Subcutaneous abdominal adipose tissue (tissue), 5 donors: ENCODE results near the gene FAM3D.

Experiments used
- H3K27ac ChIP-seq: one replicate; pipeline ENCODE4 v1.7.0; 2013; ENCODE audit warnings: low read depth, mild to moderate bottlenecking, inconsistent platforms, low read length, moderate library complexity
- H3K27me3 ChIP-seq, 5 donors: one replicate each; pipeline ENCODE4 v1.7.0; 2013; ENCODE audit warnings: low read length in 5 of 5, inconsistent platforms in 1 of 5; ENCODE audit not compliant: control insufficient read depth in 5 of 5, insufficient read depth in 4 of 5
- H3K36me3 ChIP-seq, 5 donors: one replicate each; pipeline ENCODE4 v1.7.0; 2013; ENCODE audit warnings: low read length in 5 of 5; ENCODE audit not compliant: control insufficient read depth in 5 of 5, insufficient read depth in 5 of 5
- H3K4me1 ChIP-seq, 5 donors: one replicate each; pipeline ENCODE4 v1.7.0; 2013; ENCODE audit warnings: low read length in 5 of 5, mild to moderate bottlenecking in 3 of 5, moderate library complexity in 1 of 5; ENCODE audit not compliant: control insufficient read depth in 5 of 5, insufficient read depth in 5 of 5
- H3K4me3 ChIP-seq, 5 donors: one replicate each; pipeline ENCODE4 v1.7.0; 2013; ENCODE audit warnings: low read length in 5 of 5, low read depth in 1 of 5
- H3K9ac ChIP-seq, 5 donors: one replicate each; pipeline ENCODE4 v1.7.0; 2013; ENCODE audit warnings: low read length in 5 of 5, mild to moderate bottlenecking in 4 of 5, moderate library complexity in 3 of 5
- H3K9me3 ChIP-seq, 5 donors: one replicate each; pipeline ENCODE4 v1.7.0; 2013; ENCODE audit warnings: low read length in 5 of 5; ENCODE audit not compliant: control insufficient read depth in 5 of 5
- donor health status: healthy.
- donor health status: healthy.
- donor health status: healthy.
- donor health status: healthy.
- donor health status: healthy.

FAM3D gene

GRCh38 chr3:58624550-58624949 lies 42.0 kb downstream of the FAM3D start:
- Histone ChIP-seq H3K36me3 (no peaks in the 10 kb centered on the region), H3K9ac (no peak overlapping the region), H3K4me1 (peaks cover 0 to 29% (median 21%) of the 10 kb centered on the region in 5 donors), H3K9me3 (no peaks in the 10 kb centered on the region), H3K27ac (no peak overlapping the region), H3K27me3 (no peaks in the 10 kb centered on the region), H3K4me3 (no peak overlapping the region)

- no peak overlapping the region for H3K4me3 ChIP-seq
- no peaks in the 10 kb centered on the region for H3K27me3 ChIP-seq
- H3K4me1 ChIP-seq, result peaks cover 0 to 24% (median 16%) of the 10 kb centered on the region in 5 donors
- H3K9ac ChIP-seq, result no peak overlapping the region
- no peaks in the 10 kb centered on the region for H3K36me3 ChIP-seq
- H3K27ac ChIP-seq, result no peak overlapping the region
- no peaks in the 10 kb centered on the region for H3K9me3 ChIP-seq
Observed at GRCh38 chr3:58623961-58624360, 42.6 kb downstream of the FAM3D start.

- Histone ChIP-seq H3K9ac (no peak overlapping the region), H3K9me3 (no peaks in the 10 kb centered on the region), H3K4me3 (no peak overlapping the region), H3K36me3 (no peaks in the 10 kb centered on the region), H3K4me1 (peaks cover 0 to 20% (median 13%) of the 10 kb centered on the region in 5 donors), H3K27ac (no peak overlapping the region), H3K27me3 (no peaks in the 10 kb centered on the region)
Observed at GRCh38 chr3:58623478-58623877, 43.1 kb downstream of the FAM3D start.

- Histone ChIP-seq H3K4me3 (no peak overlapping the region), H3K9ac (no peak overlapping the region), H3K4me1 (peaks cover 1 to 17% (median 11%) of the 10 kb centered on the region in 5 donors), H3K36me3 (no peaks in the 10 kb centered on the region), H3K27me3 (no peaks in the 10 kb centered on the region), H3K9me3 (no peaks in the 10 kb centered on the region), H3K27ac (no peak overlapping the region)
Observed at GRCh38 chr3:58622892-58623291, 43.7 kb downstream of the FAM3D start.

- no peak overlapping the region for H3K9ac ChIP-seq
- no peaks in the 10 kb centered on the region for H3K9me3 ChIP-seq
- no peak overlapping the region for H3K27ac ChIP-seq
- H3K36me3 ChIP-seq, result no peaks in the 10 kb centered on the region
- no peaks in the 10 kb centered on the region for H3K27me3 ChIP-seq
- H3K4me3 ChIP-seq, result no peak overlapping the region
- H3K4me1 ChIP-seq, result peaks cover 4 to 17% (median 10%) of the 10 kb centered on the region in 5 donors
Observed at GRCh38 chr3:58622436-58622835, 44.1 kb downstream of the FAM3D start.

GRCh38 chr3:58621086-58621830 lies 45.3 kb downstream of the FAM3D start:
- Histone ChIP-seq H3K36me3 (no peaks in the 10 kb centered on the region), H3K9me3 (no peaks in the 10 kb centered on the region), H3K9ac (no peak overlapping the region), H3K4me1 (peaks cover 4 to 19% (median 11%) of the 10 kb centered on the region in 5 donors), H3K27me3 (no peaks in the 10 kb centered on the region), H3K27ac (no peak overlapping the region), H3K4me3 (no peak overlapping the region)

- Histone ChIP-seq H3K4me3 (no peak overlapping the region), H3K9ac (no peak overlapping the region), H3K36me3 (no peaks in the 10 kb centered on the region), H3K4me1 (peaks cover 4 to 19% (median 11%) of the 10 kb centered on the region in 5 donors), H3K9me3 (no peaks in the 10 kb centered on the region), H3K27me3 (no peaks in the 10 kb centered on the region), H3K27ac (no peak overlapping the region)
Observed at GRCh38 chr3:58620421-58620820, 46.2 kb downstream of the FAM3D start.

GRCh38 chr3:58617338-58617761 lies 49.2 kb downstream of the FAM3D start:
- Histone ChIP-seq H3K27ac (no peak overlapping the region), H3K9ac (no peak overlapping the region), H3K9me3 (no peaks in the 10 kb centered on the region), H3K4me3 (no peak overlapping the region), H3K36me3 (no peaks in the 10 kb centered on the region), H3K4me1 (peaks cover 4 to 13% (median 11%) of the 10 kb centered on the region in 5 donors), H3K27me3 (no peaks in the 10 kb centered on the region)

GRCh38 chr3:58613236-58614132 lies 53.1 kb downstream of the FAM3D start:
- H3K9ac ChIP-seq, result no peak overlapping the region
- H3K27ac ChIP-seq, result no peak overlapping the region
- no peaks in the 10 kb centered on the region for H3K27me3 ChIP-seq
- no peaks in the 10 kb centered on the region for H3K9me3 ChIP-seq
- H3K36me3 ChIP-seq, result no peaks in the 10 kb centered on the region
- no peak overlapping the region for H3K4me3 ChIP-seq
- peaks cover 4 to 13% (median 11%) of the 10 kb centered on the region in 5 donors for H3K4me1 ChIP-seq

- Histone ChIP-seq H3K9me3 (no peaks in the 10 kb centered on the region), H3K27me3 (no peaks in the 10 kb centered on the region), H3K27ac (no peak overlapping the region), H3K4me3 (no peak overlapping the region), H3K9ac (no peak overlapping the region), H3K4me1 (peaks cover 2 to 9% (median 8%) of the 10 kb centered on the region in 5 donors), H3K36me3 (no peaks in the 10 kb centered on the region)
Observed at GRCh38 chr3:58612830-58613229, 53.7 kb downstream of the FAM3D start.
